PC-9 (cell line): ENCODE measurements around the gene TXNDC2.

Source experiments
- CTCF ChIP-seq: fragments of 200-600 bp; sonication (generic); conservative IDR thresholded peaks from 2 replicates; pipeline ENCODE4 v1.6.1; 2017; ENCODE audit warnings: mixed run types, antibody characterized with exemption, mild to moderate bottlenecking, moderate library complexity
- EZH2 ChIP-seq: fragments of 200-600 bp; sonication (generic); IDR thresholded peaks from 2 replicates; pipeline ENCODE4 v1.8.0; 2017; ENCODE audit warnings: antibody characterized with exemption, low read depth

GRCh38 chr18:9887992-9888391 is 2.2 kb downstream of the TXNDC2 start:
- TF ChIP-seq EZH2 (no peak), CTCF (no peak)
